ENCODE results near the gene LRRC39.

DNA sequence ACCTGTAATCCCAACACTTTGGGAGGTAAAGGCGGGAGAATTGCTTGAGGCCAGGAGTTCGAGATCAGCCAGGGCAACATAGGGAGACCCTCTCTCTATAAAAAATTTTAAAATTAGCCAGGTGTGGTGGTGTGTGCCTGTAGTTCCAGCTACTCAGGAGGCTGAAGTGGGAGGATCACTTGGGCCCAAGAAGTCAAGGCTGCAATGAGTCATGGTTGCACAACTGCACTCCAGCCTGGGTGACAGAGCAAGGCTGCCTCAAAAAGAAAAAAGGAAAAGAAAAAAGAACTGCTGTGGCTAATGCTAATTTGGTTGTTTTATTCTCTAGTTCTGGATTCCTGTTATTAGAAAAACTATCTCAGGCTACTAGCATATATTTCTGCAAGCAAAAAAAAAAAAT is 41.8 kb upstream of the LRRC39 start:
- TF ChIP-seq, protein P1, sequence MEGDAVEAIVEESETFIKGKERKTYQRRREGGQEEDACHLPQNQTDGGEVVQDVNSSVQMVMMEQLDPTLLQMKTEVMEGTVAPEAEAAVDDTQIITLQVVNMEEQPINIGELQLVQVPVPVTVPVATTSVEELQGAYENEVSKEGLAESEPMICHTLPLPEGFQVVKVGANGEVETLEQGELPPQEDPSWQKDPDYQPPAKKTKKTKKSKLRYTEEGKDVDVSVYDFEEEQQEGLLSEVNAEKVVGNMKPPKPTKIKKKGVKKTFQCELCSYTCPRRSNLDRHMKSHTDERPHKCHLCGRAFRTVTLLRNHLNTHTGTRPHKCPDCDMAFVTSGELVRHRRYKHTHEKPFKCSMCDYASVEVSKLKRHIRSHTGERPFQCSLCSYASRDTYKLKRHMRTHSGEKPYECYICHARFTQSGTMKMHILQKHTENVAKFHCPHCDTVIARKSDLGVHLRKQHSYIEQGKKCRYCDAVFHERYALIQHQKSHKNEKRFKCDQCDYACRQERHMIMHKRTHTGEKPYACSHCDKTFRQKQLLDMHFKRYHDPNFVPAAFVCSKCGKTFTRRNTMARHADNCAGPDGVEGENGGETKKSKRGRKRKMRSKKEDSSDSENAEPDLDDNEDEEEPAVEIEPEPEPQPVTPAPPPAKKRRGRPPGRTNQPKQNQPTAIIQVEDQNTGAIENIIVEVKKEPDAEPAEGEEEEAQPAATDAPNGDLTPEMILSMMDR (IDR thresholded peaks at IDR 0.05): no peak
- no peak for TF ChIP-seq POLR2A (IDR thresholded peaks at IDR 0.05)
